Transverse colon (tissue), 4 donors: ENCODE results near the gene COL24A1. TPM values are rescaled to one million over a fixed set of nuclear protein-coding genes. Genes with fewer than 3 reads are reported as not detected.

Experiments used
- DNase-seq: peaks from one replicate; pipeline ENCODE4 v3.0.0-alpha.2; 2019
- H3K27ac ChIP-seq, 4 donors: fragments of 200-600 bp; sonication (generic); 2 replicates each; pipeline ENCODE4 v1.5.1; 2016 to 2018; ENCODE audit warnings: inconsistent platforms in 4 of 4
- H3K27me3 ChIP-seq: fragments of 200-600 bp; sonication (generic); 2 replicates; pipeline ENCODE4 v1.5.1; 2017; ENCODE audit warnings: inconsistent platforms
- H3K36me3 ChIP-seq, 4 donors: fragments of 200-600 bp; sonication (generic); 2 replicates each; pipeline ENCODE4 v1.5.1; 2017 to 2019; ENCODE audit warnings: inconsistent platforms in 4 of 4
- H3K4me1 ChIP-seq, 4 donors: fragments of 200-600 bp; sonication (generic); 2 replicates each; pipeline ENCODE4 v1.5.1; 2017 to 2020; ENCODE audit warnings: inconsistent platforms in 4 of 4
- H3K4me3 ChIP-seq, 4 donors: fragments of 200-600 bp; sonication (generic); 1 replicate in 1 of 4; 2 replicates in 3 of 4; pipeline versions ENCODE4 v1.5.1 to v1.6.1; 2017 to 2019; ENCODE audit warnings: inconsistent platforms in 4 of 4
- H3K9me3 ChIP-seq, 2 donors: fragments of 200-600 bp; sonication (generic); 2 replicates each; pipeline ENCODE4 v1.5.1; 2017 to 2019; ENCODE audit warnings: inconsistent platforms in 2 of 2
- EP300 ChIP-seq: sonication (generic); formaldehyde crosslinking; IDR thresholded peaks from one replicate; pipeline ENCODE4 v1.6.1; 2017; ENCODE audit warnings: antibody characterized with exemption, low read depth
- POLR2A ChIP-seq: fragments of 450-650 bp; IDR thresholded peaks from one replicate; pipeline ENCODE4 v1.6.1; 2016; ENCODE audit warnings: antibody characterized with exemption, mild to moderate bottlenecking, moderate library complexity
- POLR2AphosphoS5 ChIP-seq, 3 donors: sonication (generic); formaldehyde crosslinking; IDR thresholded peaks; one replicate each; pipeline ENCODE4 v1.6.1; 2016; ENCODE audit warnings: antibody characterized with exemption in 3 of 3
- WGBS, 2 donors: methylation state at CpG; one replicate each; pipeline ENCODE4 v1.1.5; 2018; ENCODE audit warnings: low coverage in 1 of 2; 5-methylcytosine and 5-hydroxymethylcytosine counted together
- in situ Hi-C, 4 donors: fragments of 200-750 bp; cut with MboI; loops; one replicate each; pipeline versions ENCODE4 v1.15.0 to v1.15.1; 2017; ENCODE audit warnings: low sequenced_read_pairs in 3 of 4, low pct_ligation_motif_present in 1 of 4, low pct_unique_long_range_greater_than_20kb in 1 of 4
- intact Hi-C: fragments of 100-400 bp; cut with DNase I; formaldehyde crosslinking; loops from one replicate; pipeline ENCODE4 v1.15.1; 2023; ENCODE audit warnings: low total_unique reads
- total RNA-seq, 4 donors: library from RNA; depleted of rRNA; stranded (reverse); fragments of >200 nt; gene quantifications; one replicate each; pipeline ENCODE4 v1.1.0, GENCODE V29; 2016
- TF ChIP-seq, protein P1 (sequence below), 5 experiments: fragments of 200-600 bp in 3 of 5; fragments of 450-650 bp in 2 of 5; sonication (generic) in 3 of 5; IDR thresholded peaks; 1 replicate in 2 of 5; 2 replicates in 3 of 5; pipeline ENCODE4 v1.5.1; 2016 to 2017; ENCODE audit warnings: antibody characterized with exemption in 5 of 5, inconsistent platforms in 3 of 5, mild to moderate bottlenecking in 2 of 5, moderate library complexity in 1 of 5

Gene COL24A1
- total RNA-seq, 4 donors from 2014 or later, result 0.68 to 1.2 (median 0.93) TPM

DNA sequence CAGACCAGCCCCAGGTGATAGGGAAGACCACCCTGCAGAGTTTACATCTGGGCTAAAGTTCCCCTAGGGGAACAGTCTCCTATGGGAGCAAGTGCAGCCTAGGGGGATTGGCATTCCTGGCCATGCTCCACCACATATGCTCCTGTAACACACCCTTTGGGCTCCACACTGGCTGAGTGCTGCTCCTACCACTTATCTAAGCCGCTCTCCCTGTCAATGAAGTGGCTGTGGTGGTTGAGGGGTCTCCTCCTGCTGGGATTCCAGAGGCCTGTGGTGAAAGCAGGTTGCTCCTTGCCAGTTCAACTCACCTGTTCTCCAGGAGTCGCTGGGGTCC, 51.1 kb downstream of the COL24A1 start:
- in situ Hi-C loops (no loop called here), intact Hi-C loops (no loop called here)
- no peak overlapping the region for H3K27ac ChIP-seq
- DNase-seq, result no peak
- no peaks in the 10 kb centered on the region for H3K9me3 ChIP-seq
- 81 to 83% methylated on average over 1 to 2 of the region's 2 CpGs for WGBS, 2 donors
- H3K4me1 ChIP-seq, result no peaks in the 10 kb centered on the region
- H3K4me3 ChIP-seq, result no peak overlapping the region
- TF ChIP-seq, protein P1, sequence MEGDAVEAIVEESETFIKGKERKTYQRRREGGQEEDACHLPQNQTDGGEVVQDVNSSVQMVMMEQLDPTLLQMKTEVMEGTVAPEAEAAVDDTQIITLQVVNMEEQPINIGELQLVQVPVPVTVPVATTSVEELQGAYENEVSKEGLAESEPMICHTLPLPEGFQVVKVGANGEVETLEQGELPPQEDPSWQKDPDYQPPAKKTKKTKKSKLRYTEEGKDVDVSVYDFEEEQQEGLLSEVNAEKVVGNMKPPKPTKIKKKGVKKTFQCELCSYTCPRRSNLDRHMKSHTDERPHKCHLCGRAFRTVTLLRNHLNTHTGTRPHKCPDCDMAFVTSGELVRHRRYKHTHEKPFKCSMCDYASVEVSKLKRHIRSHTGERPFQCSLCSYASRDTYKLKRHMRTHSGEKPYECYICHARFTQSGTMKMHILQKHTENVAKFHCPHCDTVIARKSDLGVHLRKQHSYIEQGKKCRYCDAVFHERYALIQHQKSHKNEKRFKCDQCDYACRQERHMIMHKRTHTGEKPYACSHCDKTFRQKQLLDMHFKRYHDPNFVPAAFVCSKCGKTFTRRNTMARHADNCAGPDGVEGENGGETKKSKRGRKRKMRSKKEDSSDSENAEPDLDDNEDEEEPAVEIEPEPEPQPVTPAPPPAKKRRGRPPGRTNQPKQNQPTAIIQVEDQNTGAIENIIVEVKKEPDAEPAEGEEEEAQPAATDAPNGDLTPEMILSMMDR (IDR thresholded peaks at IDR 0.05), result no peak
- no peak for TF ChIP-seq EP300
- no peak for TF ChIP-seq POLR2A
- no peak for TF ChIP-seq POLR2AphosphoS5 (IDR thresholded peaks at IDR 0.05)
- H3K36me3 ChIP-seq, result no peaks in the 10 kb centered on the region
- no peaks in the 10 kb centered on the region for H3K27me3 ChIP-seq

DNA sequence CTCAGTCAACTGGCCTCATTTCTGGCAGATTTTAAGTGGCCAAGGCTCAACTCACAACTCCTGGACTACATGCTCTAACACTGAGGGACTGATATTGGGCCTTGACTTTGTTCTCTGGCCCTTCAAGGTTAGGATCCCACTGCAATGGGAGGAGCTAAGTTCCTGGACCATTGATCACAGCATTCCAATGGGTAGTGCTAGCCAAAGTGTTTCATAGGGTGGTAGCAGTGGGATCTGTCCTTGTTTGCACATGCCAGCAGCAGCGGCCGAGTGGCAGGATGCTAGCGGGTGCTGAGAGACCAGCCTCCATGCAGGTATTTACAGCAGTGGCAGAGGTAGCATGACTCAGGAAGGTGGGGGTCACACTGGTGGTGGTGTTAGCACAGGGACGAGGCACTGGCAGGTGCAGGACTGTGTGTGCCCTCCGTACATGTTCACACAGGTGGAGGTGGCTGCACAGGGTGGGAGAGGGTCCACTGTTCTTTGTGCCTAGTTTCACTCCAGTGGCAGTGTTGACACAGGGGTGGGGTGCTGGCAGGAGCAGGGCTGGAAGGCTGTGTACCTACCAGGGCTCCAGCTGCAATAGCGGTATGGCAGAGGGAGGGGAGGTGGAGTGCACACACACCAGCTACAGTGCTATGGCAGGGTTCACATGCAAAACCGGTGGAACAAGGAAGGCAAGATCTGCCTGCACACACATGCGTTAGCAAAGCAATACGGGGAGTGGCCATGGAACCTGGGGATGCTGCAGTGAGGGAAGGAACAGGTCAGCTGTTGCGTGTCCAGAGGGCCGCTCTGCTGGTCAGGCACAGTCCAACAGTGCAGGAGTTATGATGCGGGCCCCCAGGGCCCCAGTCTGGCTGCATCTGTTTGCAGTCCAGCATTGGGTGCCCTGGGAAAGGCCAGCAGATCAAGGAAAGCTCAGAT, 51.7 kb downstream of the COL24A1 start:
- H3K4me1 ChIP-seq, result no peaks in the 10 kb centered on the region
- DNase-seq, result peak; percentile 14
- intact Hi-C loops, result no loop called here
- no peak overlapping the region for H3K4me3 ChIP-seq
- H3K27ac ChIP-seq, result no peak overlapping the region
- WGBS, 2 donors, result 55 to 67% methylated on average over 1 to 12 of the region's 12 CpGs
- H3K27me3 ChIP-seq, result no peaks in the 10 kb centered on the region
- no peaks in the 10 kb centered on the region for H3K9me3 ChIP-seq
- in situ Hi-C loops, result no loop called here
- TF ChIP-seq EP300, result no peak
- TF ChIP-seq POLR2AphosphoS5 (IDR thresholded peaks at IDR 0.05), result no peak
- TF ChIP-seq POLR2A, result no peak
- TF ChIP-seq, protein P1 (IDR thresholded peaks at IDR 0.05), result no peak
- no peaks in the 10 kb centered on the region for H3K36me3 ChIP-seq

DNA sequence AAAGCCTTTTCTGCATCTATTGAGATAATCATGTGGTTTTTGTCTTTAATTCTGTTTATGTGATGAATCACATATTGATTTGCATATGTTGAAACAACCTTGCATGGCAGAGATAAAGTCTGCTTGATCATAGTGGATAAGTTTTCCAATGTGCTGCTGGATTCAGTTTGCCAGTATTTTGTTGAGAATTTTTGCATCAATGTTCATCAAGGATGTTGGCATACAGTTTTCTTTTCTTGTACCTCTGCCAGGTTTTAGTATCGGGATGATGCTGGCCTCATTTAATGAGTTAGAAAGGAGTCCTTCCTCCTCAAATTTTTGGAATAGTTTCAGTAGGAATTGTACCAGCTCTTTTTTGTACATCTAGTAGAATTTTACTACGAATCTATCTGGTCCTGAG, 55.0 kb downstream of the COL24A1 start:
- in situ Hi-C loops, result no loop called here
- Histone ChIP-seq H3K9me3 (no peaks in the 10 kb centered on the region), H3K27me3 (no peaks in the 10 kb centered on the region), H3K36me3 (no peaks in the 10 kb centered on the region), H3K4me3 (no peak overlapping the region), H3K4me1 (no peaks in the 10 kb centered on the region), H3K27ac (no peak overlapping the region)
- DNase-seq, result no peak
- 48 to 56% methylated on average over 2 of the region's 2 CpGs for WGBS, 2 donors
- intact Hi-C loops, result no loop called here
- TF ChIP-seq POLR2AphosphoS5 (IDR thresholded peaks at IDR 0.05), result no peak
- TF ChIP-seq POLR2A, result no peak
- TF ChIP-seq EP300, result no peak
- TF ChIP-seq, protein P1 (IDR thresholded peaks at IDR 0.05), result no peak

DNA sequence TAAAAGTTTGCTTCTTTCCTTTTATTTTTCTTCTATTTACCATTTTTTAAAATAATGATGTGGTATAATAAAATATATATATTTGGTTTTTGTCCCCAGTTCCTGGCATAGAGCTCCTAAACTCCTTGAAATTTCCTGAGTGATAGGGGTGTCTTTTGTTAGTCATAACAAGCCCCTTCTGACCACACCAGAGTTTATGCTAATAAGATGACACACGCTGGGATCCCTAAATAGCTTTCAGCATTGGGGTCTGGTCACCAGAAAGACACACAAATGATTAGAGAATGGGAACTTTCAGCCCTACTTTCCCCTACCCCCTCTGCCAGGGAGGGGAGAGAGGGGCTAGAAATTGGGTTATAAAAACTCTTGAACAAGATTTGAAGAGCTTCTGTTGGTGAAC, 56.2 kb downstream of the COL24A1 start:
- WGBS, 2 donors, result 40 to 81% methylated on average over 1 of the region's 1 CpG
- H3K27me3 ChIP-seq, result no peaks in the 10 kb centered on the region
- no peak for DNase-seq
- H3K36me3 ChIP-seq, result no peaks in the 10 kb centered on the region
- in situ Hi-C loops, result no loop called here
- TF ChIP-seq POLR2AphosphoS5 (IDR thresholded peaks at IDR 0.05) (no peak), EP300 (no peak), POLR2A (no peak)
- TF ChIP-seq, protein P1 (IDR thresholded peaks at IDR 0.05), result no peak
- H3K27ac ChIP-seq, result no peak overlapping the region
- intact Hi-C loops, result no loop called here
- H3K9me3 ChIP-seq, result no peaks in the 10 kb centered on the region
- no peaks in the 10 kb centered on the region for H3K4me1 ChIP-seq
- H3K4me3 ChIP-seq, result no peak overlapping the region
